Skeletal muscle tissue (tissue), 4 donors: ENCODE results near the gene C2CD4C. TPM values are rescaled to one million over a fixed set of nuclear protein-coding genes. Genes with fewer than 3 reads are reported as not detected.
"Not testable (repeated sequence)": the region's sequence is repeated elsewhere in the genome, so short reads cannot be mapped to it uniquely, and the experiment has no call there.

Experiments
- H3K27ac ChIP-seq: one replicate; pipeline ENCODE4 v1.7.0; 2013; ENCODE audit warnings: mild to moderate bottlenecking, low read depth, low read length, inconsistent platforms
- H3K27me3 ChIP-seq, 3 donors: one replicate each; pipeline ENCODE4 v1.7.0; 2013; ENCODE audit warnings: low read length in 3 of 3; ENCODE audit not compliant: control insufficient read depth in 3 of 3, insufficient read depth in 3 of 3
- H3K36me3 ChIP-seq, 3 donors: one replicate each; pipeline ENCODE4 v1.7.0; 2013; ENCODE audit warnings: low read length in 3 of 3; ENCODE audit not compliant: control insufficient read depth in 3 of 3, insufficient read depth in 3 of 3
- H3K4me1 ChIP-seq, 3 donors: one replicate each; pipeline ENCODE4 v1.7.0; 2013; ENCODE audit warnings: low read length in 3 of 3, mild to moderate bottlenecking in 3 of 3; ENCODE audit not compliant: control insufficient read depth in 3 of 3, insufficient read depth in 3 of 3
- H3K4me3 ChIP-seq, 3 donors: one replicate each; pipeline ENCODE4 v1.7.0; 2013; ENCODE audit warnings: low read length in 3 of 3
- H3K9ac ChIP-seq, 3 donors: one replicate each; pipeline ENCODE4 v1.7.0; 2013; ENCODE audit warnings: low read length in 3 of 3, mild to moderate bottlenecking in 3 of 3, moderate library complexity in 2 of 3, low read depth in 1 of 3
- H3K9me3 ChIP-seq, 3 donors: one replicate each; pipeline ENCODE4 v1.7.0; 2013; ENCODE audit warnings: low read length in 3 of 3; ENCODE audit not compliant: control insufficient read depth in 3 of 3
- total RNA-seq: library from RNA; depleted of rRNA; stranded (reverse); fragments of >200 nt; gene quantifications from one replicate; pipeline ENCODE4 v1.2.3, GENCODE V29; 2014
- donor health status: Osteomylitis.

C2CD4C gene
- total RNA-seq, 1 donor from 2014 or later, result 0.52 TPM

DNA sequence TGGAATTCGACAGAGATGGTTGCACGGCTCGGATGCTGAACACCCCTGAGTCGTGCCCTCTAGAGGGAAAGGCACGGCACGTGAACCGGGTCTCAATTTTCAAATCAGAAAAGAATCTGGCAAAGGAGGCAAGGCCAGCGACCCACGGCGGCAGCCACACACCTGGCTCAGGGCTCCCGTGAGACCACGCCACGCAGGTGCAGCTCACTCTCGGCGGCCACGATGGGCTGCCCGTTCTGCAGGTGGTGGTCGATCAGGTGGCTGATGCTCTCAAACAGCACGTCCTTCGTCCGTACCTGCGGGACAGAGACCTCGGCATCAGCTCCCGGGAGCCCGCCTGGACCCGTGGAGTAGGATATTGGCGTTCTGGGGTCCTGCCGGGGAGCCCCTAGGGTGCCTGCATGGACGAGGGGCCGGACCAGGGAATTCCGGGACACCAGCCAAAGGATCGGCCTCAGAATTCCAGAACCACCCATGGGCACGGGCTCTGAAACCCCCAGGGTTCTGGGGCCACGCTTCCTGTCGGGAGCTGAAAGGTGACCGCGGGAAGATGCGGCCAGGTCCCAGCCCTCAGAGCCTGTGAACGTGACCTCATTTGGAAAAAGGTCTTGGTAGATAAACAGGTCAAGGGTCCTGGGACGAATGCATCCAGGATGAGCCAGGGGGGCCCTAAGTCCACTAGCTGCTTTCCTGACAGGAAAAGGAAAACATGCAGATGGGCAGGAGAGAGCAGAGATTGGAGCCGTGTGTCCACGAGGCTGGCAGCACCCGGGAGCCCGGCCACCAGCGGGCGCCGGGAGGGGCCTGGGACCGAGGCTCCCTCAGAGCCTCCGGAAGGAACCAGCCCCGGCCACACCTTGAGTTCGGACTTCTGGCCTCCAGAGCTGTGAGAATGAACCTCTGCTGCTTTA, 10.1 kb upstream of the C2CD4C start:
- no peak overlapping the region for H3K27ac ChIP-seq
- H3K4me1 ChIP-seq, result peaks cover 0 to 3% (median 3%) of the 10 kb centered on the region in 3 donors
- H3K27me3 ChIP-seq, result peaks cover 2 to 6% (median 2%) of the 10 kb centered on the region in 3 donors
- H3K9me3 ChIP-seq, result no peaks in the 10 kb centered on the region
- no peak overlapping the region for H3K9ac ChIP-seq
- H3K4me3 ChIP-seq, result no peak overlapping the region
- peaks cover 0 to 2% (median under 1%) of the 10 kb centered on the region in 3 donors for H3K36me3 ChIP-seq

DNA sequence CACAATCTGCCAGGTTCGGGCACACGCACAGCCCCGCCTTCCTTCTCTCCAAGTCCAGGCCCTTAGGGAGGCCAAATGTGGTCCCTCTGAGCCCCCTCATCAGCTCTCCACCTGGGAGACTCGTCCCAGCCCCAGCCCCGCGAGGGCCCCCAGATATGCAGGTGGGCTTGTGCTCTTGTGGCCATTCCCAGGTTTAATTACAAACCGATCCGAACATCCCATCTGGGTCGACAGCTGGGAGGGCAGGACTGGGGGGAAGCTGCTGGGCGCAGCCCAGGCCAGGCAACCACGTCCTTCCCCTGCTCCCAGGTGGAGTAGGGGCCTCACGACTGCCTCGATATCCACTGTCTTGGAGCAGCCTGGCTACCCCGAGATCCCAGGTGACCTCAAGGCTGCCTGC, 7.5 kb upstream of the C2CD4C start:
- no peak overlapping the region for H3K9ac ChIP-seq
- no peak overlapping the region for H3K27ac ChIP-seq

DNA sequence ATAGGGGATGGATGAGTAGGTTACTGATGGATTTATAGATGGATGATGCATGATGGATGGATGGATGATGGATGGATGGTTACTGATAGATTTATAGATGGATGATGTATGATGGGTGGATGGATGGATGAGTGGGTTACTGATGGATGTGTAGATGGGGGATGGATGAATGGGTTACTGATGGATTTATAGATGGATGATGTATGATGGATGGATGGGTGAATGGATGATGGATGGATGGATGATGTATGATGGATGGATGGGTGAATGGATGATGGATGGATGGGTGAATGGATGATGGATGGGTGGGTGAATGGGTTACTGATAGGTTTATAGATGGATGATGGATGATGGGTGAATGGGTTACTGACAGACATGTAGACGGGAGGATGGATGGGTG, 6.3 kb upstream of the C2CD4C start:
- peaks cover 23 to 28% (median 28%) of the 10 kb centered on the region in 3 donors for H3K27me3 ChIP-seq
- no peaks in the 10 kb centered on the region for H3K36me3 ChIP-seq
- H3K9ac ChIP-seq, result no peak overlapping the region
- H3K27ac ChIP-seq, result no peak overlapping the region
- H3K9me3 ChIP-seq, result no peaks in the 10 kb centered on the region
- peaks cover 0 to 3% (median 3%) of the 10 kb centered on the region in 3 donors for H3K4me1 ChIP-seq
- H3K4me3 ChIP-seq, result no peak overlapping the region

More for the DNA sequence above, 7.5 kb upstream of the C2CD4C start:
- Histone ChIP-seq H3K4me3 (no peak overlapping the region), H3K36me3 (no peaks in the 10 kb centered on the region), H3K27me3 (peaks cover 17 to 24% (median 24%) of the 10 kb centered on the region in 3 donors), H3K9me3 (no peaks in the 10 kb centered on the region), H3K4me1 (peaks cover 0 to 3% (median 3%) of the 10 kb centered on the region in 3 donors)

DNA sequence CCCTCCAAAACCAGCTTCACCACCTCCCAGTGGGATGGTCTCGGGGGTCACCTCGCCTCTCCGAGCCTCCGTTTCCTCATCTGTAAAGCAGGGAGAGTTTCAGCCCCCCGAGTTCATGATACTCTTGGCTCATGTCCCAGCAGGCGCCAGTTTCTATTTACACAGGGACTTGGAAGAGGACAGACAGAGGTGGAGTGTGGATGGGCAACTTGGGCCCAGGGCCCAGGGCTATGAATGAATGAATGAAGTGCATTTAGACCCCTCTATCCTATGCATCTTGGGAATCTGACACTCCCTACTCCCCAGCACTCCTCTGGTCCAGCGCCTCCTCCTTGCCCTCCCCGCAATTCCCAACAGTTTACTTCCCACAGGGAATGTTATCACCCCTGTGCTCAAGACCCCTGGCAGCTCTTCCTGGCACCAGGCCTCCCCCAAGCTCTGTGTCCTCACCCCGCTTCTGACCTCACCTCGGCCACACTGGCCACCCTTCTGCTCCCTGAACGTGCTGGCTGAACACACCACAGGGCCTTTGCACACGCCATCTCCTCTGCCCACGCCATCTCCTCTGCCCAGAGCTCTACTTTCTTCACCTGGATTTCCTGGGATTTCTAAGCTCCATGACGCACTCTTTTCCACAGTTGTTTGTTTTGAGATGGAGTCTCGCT, 4.9 kb upstream of the C2CD4C start:
- Histone ChIP-seq H3K36me3 (no peaks in the 10 kb centered on the region), H3K9me3 (no peaks in the 10 kb centered on the region), H3K27me3 (peaks cover 34 to 40% (median 39%) of the 10 kb centered on the region in 3 donors), H3K27ac (no peak overlapping the region), H3K4me3 (no peak overlapping the region), H3K4me1 (peaks cover 0 to 8% (median 6%) of the 10 kb centered on the region in 3 donors), H3K9ac (no peak overlapping the region)

DNA sequence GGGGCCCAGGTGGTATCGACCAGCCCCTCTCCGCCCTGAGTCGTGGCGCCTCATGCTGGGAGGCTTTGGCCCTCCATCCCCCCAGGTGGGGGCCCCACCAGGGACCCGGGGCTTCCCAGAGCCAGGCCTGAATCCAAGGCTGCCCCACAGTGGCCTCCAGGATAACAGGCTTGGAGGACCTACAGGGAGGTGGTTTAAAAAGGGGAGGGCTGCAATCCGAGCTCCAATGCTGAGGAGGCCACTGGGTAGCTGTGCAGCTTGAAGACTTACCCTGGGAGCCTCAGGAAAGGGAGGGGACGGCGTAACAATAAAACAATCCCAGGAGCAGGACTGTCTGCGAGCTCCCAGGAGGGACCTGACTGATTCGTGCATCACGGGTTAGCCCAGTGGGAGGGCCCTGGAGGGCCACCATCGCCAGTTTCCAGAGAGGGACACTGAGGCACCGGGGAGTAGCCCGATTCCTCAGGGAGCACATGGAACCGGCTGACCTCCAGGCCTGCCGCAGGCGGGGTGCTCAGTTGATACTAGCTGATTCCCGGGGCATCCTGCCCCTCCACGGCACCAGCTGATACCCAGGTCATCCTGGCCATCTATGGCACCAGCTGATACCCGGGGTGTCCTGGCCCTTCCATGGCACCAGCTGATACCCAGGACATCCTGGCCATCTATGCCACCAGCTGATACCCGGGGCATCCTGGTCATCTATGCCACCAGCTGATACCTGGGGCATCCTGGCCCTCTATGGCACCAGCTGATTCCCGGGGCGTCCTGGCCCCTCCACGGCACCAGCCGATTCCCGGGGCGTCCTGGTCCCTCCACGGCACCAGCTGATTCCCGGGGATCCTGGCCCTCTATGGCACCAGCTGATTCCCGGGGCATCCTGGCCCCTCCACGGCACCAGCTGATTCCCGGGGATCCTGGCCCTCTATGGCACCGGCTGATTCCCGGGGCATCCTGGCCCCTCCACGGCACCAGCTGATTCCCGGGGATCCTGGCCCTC, 3.7 kb upstream of the C2CD4C start:
- Histone ChIP-seq H3K4me1 (peaks cover 0 to 8% (median 6%) of the 10 kb centered on the region in 3 donors), H3K4me3 (no peak overlapping the region), H3K27me3 (peaks cover 39 to 45% (median 43%) of the 10 kb centered on the region in 3 donors), H3K36me3 (no peaks in the 10 kb centered on the region), H3K9ac (no peak overlapping the region), H3K27ac (no peak overlapping the region), H3K9me3 (no peaks in the 10 kb centered on the region)

DNA sequence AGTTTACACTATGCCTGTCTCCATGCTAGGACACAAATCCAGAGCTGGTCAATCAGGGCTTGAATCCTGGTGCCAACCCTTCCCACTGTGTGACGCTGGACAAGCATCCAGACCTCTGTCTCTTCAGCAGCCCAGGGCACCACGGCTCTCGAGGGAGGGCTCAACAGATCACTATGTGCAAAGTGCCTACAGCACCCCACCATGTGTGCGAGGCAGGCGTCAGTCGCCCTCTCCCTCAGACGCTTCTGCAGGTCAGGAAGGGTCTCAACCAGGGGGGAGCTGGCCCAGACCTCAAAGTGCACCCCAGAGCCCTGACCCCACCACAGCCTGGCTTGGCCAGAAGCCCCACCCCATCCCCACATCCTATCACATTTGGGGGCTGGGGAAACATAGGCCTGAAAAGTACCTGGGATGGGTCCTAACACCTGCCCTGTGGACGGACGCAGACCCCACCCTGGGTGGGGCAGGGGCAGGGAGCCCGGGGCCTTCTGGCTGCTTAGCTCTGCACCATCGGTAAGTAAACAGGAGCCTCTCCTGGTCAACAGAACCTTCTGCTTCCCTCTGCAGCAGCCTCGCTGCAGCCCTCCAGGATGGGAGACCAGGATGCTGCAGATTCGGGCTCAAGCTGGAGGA, 2.9 kb upstream of the C2CD4C start:
- Histone ChIP-seq H3K27ac (no peak overlapping the region), H3K4me3 (no peak overlapping the region), H3K9ac (no peak overlapping the region), H3K36me3 (no peaks in the 10 kb centered on the region), H3K9me3 (no peaks in the 10 kb centered on the region), H3K27me3 (peaks cover 39 to 51% (median 44%) of the 10 kb centered on the region in 3 donors), H3K4me1 (peaks cover 0 to 8% (median 6%) of the 10 kb centered on the region in 3 donors)

DNA sequence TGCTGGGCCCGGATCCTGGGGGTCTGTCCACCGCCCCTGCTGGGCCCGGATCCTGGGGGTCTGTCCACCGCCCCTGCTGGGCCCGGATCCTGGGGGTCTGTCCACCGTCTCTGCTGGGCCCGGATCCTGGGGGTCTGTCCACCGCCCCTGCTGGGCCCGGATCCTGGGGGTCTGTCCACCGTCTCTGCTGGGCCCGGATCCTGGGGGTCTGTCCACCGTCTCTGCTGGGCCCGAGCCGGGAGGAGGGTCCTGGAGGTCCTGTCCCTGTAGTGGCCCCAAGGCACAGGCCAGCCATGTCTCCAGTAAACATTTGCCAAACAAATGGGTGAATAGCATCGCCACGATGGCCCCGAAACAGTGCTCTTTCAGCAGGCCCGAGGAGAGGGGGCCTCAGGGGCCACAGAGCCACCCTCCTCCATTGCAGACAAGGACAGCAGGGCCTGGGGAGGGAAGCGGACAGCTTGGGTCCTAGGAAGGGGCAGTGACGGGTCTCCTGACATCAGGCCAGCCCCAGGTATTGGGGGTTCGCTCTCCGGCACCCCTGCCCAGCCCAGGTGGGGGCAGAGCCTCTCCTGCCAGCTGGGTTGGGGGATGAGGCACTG, 2.3 kb upstream of the C2CD4C start:
- peaks cover 39 to 55% (median 47%) of the 10 kb centered on the region in 3 donors for H3K27me3 ChIP-seq
- not testable (repeated sequence) for H3K9ac ChIP-seq, H3K27ac ChIP-seq, H3K4me1 ChIP-seq, H3K9me3 ChIP-seq, H3K36me3 ChIP-seq, H3K4me3 ChIP-seq

DNA sequence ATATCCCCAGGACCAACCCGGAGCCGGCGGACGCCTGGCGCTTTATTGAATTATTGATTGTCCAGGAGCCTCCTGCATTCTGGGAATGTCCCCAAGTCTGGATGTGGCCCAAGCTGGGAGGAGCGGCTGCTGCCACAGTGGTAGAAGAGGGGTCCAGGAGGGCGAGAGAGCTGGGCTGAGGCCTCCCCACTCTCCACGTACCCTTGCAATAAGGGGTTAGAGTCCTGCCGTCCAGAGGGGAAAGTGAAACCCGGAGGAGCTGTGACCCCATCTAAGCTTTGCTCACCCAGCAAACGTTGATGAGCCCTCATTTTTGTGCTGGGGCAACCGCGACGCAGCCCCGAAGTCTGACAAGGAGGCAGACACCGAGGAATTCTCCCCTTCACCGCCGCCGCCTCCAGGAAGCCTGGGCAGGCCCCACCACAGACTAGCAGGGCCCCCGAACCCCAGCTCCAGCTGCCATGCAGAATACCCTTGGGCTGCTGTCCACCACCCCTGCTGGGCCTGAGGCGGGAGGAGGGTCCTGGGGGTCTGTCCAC, 1.4 kb upstream of the C2CD4C start:
- Histone ChIP-seq H3K4me1 (peaks cover 0 to 8% (median 6%) of the 10 kb centered on the region in 3 donors), H3K4me3 (no peak overlapping the region), H3K36me3 (no peaks in the 10 kb centered on the region), H3K9me3 (no peaks in the 10 kb centered on the region), H3K27ac (no peak overlapping the region), H3K9ac (no peak overlapping the region), H3K27me3 (peaks cover 45 to 63% (median 55%) of the 10 kb centered on the region in 3 donors)
